Activated CD8-positive, alpha-beta memory T cell treated with anti-CD3 and anti-CD28 coated beads, Interleukin-2, amount 50 U/mL, for 4 hours (primary cell): ENCODE measurements around the gene DDX56.
"Not testable (repeated sequence)": the region's sequence is repeated elsewhere in the genome, so short reads cannot be mapped to it uniquely, and the experiment has no call there.

Source experiments
- DNase-seq: peaks from one replicate; pipeline ENCODE4 v3.0.0-alpha.2; 2020

Gene DDX56

DNA sequence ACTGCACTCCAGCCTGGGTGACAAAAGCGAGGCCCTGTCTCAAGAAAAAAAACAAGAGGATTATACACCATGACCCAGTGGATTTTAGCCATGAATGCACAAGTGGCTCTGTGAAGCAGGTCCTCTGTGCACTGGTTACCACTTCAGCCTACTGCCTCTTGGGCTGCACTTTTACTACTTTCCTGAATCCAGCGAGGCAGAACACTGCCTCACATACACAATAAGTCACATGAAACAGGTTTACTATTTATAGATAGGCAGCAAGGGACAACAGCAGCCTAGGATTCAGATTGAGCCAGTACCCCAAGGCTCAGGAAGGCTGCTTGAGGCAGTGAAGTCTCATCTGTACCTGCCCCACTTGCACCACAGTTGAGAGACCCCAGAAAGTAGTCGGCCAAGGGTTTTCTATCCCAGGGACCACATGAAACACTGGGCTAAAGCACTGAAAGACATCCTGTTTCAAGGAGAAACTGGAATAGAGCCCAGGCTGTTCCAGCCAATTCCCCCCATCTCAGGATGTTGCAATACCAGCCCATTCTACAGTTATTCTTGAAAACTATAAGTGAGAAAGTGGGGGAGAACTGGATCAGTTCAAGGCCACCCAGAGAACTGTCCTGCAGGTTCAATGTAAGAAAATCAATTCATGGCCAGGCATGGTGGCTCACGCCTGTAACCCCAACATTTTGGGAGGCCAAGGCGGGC, 22.4 kb upstream of the DDX56 start:
- no peak for DNase-seq

DNA sequence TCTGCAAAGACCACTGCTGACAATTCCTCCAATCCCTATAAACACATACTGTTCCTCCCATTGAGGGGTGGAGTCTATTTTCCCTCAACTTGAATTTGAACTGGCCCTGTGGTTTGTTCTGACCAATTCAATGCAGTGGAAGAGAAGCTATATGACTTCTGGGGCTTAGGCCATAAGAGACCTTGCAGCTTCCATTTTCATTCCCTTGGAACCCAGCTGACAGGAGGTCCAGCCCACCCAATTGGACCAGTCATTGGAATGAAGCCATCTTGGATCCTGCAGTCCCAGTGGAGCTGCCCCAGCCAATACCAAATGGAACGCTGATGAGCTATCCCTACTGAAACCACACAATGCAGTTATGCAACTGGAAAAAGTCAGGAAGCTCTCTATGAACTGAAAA, 17.2 kb upstream of the DDX56 start:
- DNase-seq = no peak

DNA sequence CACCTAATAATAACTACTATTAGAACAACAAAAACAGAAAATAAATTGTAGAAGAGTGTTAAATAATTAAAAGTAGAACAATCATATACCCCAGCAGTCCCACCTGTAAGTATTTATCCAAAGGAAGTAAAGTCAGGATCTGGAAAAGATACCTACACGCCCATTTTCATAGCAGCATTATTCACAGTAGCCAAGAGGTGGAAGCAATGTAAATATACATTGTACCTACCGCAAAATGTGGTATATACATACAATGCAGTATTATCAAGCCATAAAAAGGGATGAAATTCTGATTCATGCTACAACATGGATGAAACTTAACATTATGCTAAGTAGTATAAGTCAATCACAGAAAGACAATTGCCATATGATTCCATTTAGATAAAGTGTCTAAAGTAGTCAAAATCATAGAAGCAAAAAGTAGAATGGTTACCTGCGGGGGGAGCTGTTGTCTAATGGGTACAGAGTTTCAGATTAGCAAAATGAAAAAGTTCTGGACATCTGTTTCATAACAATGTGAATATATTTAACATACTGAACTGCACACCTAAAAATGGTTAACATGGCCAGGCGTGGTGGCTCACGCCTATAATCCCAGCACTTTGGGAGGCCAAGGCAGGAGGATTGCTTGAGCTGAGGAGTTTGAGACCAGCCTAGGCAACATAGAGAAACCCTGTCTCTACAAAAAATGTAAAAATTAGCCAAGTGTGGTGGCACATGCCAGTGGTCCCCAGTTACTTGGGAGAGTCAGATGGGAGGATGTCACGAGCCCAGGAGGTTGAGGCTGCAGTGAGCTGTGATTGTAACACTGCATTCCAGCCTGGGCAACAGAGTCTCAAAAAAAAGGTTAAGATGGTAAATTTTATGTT, 14.4 kb upstream of the DDX56 start:
- DNase-seq = peak; percentile 65

DNA sequence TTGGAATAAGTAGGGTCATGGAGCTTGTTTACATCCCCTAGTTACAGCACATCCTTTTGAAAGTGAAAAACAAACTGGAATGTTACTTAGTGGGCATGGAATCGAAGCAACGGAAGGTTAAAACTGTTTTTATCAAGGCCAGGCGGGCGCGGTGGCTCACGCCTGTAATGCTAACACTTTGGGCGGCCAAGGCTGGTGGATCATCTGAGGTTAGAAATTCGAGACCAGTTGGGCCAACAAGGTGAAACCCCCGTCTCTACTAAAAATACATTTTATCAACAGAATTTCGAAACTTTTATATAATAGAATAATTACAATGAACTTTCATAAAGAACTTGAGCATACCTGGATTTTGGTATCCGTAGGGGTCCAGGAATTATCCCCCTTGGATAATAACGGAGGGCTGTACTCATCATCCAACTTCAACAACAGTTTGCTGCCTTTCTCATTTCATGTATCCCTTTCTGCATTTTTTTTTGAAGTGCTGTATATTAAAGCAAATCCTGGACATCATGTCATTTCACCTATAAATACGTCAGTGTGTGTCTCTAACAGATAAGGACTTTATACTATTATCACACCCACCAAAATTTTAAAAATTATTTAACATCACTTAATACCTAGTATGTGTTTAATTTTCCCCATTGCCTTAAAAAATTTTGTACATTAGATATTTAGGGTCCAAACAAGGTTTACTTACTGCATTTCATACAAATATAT, 9.6 kb upstream of the DDX56 start:
- DNase-seq = no peak

GRCh38 chr7:44581879-44582603, 8.3 kb upstream of the DDX56 start, which contains the start of gene TMED4:
Gene TMED4 (minus strand): TSS chr7:44582231. CDS start chr7:44582206, 25 bp downstream.
- DNase-seq = peak; percentile 100

GRCh38 chr7:44580945-44581878, 7.5 kb upstream of the DDX56 start:
- DNase-seq = peak; percentile 36

- no peak for DNase-seq
Observed at GRCh38 chr7:44576228-44576627, 2.5 kb upstream of the DDX56 start.

DNA sequence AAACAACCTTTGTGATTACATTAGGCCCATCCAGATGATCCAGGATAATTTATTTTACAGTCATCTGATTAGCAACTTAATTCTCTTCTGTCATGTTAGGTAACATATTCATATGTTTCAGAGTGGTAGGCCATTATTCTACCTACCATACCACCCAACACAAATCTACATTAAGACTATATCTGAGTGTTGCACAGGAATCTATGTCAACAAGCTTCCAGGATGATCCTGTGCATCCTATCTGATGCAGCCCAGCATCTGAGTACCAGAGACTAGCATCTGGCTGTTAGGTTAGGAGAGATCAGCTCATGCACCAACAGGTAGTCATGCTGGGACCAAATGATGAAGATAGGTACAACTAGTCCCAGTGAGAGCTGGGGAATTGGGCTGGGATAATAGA, 1.3 kb upstream of the DDX56 start:
- DNase-seq = no peak

- no peak for DNase-seq
Observed at GRCh38 chr7:44574287-44574872, 672 bp upstream of the DDX56 start.

DNA sequence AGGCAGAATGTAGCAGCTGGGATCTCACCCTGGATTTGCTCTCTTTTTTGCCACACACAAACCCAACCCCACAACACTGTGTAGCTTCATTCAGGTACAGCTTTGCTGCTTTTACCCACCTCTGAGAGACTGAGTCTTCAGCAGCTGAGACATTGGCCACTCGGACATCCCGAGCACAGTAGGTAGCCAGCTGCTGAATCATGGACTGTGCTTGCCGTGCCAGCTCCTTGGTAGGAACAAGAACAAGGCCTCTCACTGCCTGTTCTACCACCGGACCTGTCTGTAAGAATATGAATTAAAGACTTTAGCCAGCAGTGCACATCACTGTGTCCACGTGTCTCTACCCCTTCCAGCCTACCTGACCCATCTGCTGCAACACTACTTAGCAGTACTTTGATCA, 937 bp downstream of the DDX56 start:
- DNase-seq = no peak

DNA sequence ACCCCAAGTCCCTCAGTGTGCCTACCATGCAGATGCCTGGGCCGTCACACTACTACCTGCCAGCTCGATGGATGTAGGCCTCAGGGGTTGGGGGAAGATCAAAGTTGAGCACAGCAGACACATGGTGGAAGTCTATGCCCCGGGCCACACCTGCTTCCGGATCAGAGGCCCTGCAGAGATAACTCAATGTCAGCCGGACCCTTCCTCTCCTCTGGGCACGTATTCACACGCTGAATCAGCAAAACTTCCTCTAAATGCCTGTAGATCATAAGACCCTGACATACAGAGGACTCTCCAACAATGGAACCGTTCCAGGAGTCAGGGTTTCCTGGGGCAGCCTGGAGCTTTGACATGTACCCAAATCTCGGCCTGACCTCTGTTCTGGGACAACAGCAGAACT, 3.7 kb downstream of the DDX56 start:
- DNase-seq = no peak

GRCh38 chr7:44568771-44569560, 4.7 kb downstream of the DDX56 start:
- DNase-seq = no peak

- DNase-seq = no peak
Observed at GRCh38 chr7:44567884-44568283, 5.8 kb downstream of the DDX56 start.

GRCh38 chr7:44566680-44567079, 7.0 kb downstream of the DDX56 start:
- no peak for DNase-seq

DNA sequence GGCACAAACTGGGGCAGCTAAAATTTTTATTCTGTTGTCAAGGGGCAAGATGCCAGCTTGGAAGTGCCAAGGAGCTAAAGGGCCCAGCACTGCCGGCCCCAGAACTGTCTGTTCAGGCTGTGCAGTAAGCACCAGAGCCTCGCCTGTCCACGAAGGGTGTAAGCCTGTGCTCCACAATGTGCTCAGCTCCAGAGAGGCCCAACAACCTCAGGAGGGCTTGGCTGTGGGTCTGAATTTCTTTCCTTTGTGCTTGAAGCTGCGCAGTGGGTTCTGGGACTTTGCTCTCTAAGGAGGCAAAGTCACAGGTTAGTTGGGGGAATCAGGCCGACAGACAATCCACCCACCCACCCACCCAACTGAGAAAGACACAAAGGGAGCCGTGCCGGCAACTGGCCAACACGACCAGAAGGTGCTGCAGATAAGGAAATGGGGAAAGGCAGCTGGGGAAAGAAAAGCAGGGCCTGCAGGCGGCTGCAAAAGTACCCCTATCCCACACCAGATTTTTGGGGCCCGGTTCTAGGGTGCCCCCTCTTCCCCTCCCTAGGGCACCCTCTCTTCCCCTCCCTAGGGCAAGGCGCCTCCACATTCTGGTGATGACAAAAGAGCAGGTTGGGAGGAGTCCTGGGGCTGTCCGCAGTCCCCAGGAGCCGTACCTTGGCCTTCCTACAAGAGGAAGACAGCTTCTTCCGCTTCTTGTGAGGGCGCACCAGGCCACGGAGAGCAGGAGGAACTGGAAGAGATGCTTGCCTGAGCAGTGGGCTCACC, 7.7 kb downstream of the DDX56 start:
- DNase-seq = no peak

GRCh38 chr7:44565097-44565794, 8.5 kb downstream of the DDX56 start:
- peak; percentile 64 for DNase-seq

DNA sequence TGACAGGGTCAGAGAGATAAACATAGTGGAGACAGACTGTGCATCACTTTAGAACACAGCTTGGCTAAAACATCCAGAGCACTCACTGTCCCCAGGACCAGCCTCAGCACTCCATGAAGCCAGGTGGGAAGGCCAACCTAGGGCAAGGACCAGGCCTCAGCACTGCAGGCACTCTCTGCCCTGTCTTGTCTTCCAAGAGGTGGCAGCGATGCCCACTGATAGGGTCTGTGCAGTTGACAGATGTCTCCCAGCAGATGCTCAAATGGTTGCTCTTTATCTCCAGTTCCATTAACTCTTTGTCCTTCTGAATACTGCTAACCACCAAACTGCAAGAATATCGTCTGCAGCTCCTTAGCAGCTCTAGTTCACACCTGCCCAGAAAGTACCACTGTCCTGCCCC, 9.1 kb downstream of the DDX56 start:
- no peak for DNase-seq

- no peak for DNase-seq
Observed at GRCh38 chr7:44563171-44563679, 10.5 kb downstream of the DDX56 start.

DNA sequence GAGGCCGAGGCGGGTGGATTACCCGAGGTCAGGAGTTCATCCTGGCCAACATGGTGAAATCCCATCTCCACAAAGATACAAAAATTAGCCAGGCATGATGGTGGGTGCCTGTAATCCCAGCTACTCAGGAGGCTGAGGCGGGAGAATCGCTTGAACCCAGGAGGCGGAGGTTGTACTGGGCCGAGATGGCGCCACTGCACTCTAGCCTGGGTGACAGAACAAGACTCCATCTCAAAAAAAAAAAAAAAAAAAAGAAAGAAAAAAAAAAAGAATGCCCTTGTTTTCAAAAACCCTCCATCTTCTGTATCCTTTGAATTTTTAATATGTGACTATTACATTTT, 11.1 kb downstream of the DDX56 start:
- not testable (repeated sequence) for DNase-seq
